NT2/D1 (cell line): ENCODE results near the gene WNK4.

ENCODE experiments used
- DNase-seq: peaks from one replicate; pipeline ENCODE4 v3.0.0-alpha.2; 2011; ENCODE audit warnings: low read depth, low spot score
- H3K27me3 ChIP-seq: 2 replicates; pipeline ENCODE4 v1.6.0; 2011; ENCODE audit warnings: mild to moderate bottlenecking; ENCODE audit not compliant: insufficient read length, insufficient read depth
- H3K36me3 ChIP-seq: 2 replicates; pipeline ENCODE4 v1.6.1; 2011; ENCODE audit warnings: mild to moderate bottlenecking, low read length, mixed read lengths; ENCODE audit not compliant: insufficient read depth, insufficient read length
- H3K4me1 ChIP-seq: 2 replicates; pipeline ENCODE4 v1.5.1; 2011; ENCODE audit not compliant: insufficient read depth, insufficient read length
- H3K4me3 ChIP-seq: 2 replicates; pipeline ENCODE4 v1.5.1; 2011; ENCODE audit warnings: low read depth; ENCODE audit not compliant: insufficient read length
- H3K9ac ChIP-seq: 2 replicates; pipeline ENCODE4 v1.6.0; 2011; ENCODE audit warnings: low read depth; ENCODE audit not compliant: insufficient read length
- H3K9me3 ChIP-seq: 2 replicates; pipeline ENCODE4 v1.5.1; 2011; ENCODE audit warnings: mild to moderate bottlenecking, low read length; ENCODE audit not compliant: insufficient read depth
- SUZ12 ChIP-seq: IDR thresholded peaks from 2 replicates; pipeline ENCODE4 v1.6.1; 2011; ENCODE audit not compliant: insufficient read length, insufficient read depth; ENCODE audit errors: extremely low read depth
- YY1 ChIP-seq: IDR thresholded peaks from 2 replicates; pipeline ENCODE4 v1.6.1; 2011; ENCODE audit not compliant: insufficient read length, insufficient read depth
- ZNF274 ChIP-seq: IDR thresholded peaks from 2 replicates; pipeline ENCODE4 v1.6.1; 2011; ENCODE audit warnings: mild to moderate bottlenecking, low read depth, low read length

WNK4 gene

DNA sequence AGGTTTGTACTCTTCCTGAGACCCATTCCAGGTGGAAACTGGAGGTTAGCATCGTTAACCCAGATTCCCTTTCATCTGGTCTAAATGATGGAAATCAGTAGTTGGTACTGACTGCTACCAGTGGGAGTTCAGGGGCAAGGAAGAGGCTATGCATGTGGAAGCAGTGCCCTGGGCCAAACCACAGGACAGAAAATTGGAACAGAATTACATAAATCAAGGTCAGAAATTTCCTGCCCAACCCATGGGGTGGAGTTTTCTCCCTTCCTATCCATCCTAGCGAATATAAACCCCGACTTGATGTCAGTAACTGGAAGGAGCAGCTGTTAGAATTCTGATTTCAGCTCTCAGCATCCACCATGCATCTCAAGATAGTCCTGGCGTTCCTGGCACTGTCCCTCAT lies 63.9 kb downstream of the WNK4 start, which contains the start of gene AOC2:
Gene AOC2, plus strand, starts transcription at position 310 of the 400 bp plus-strand sequence. Its CDS starts 47 bp downstream, at position 357.
- Histone ChIP-seq H3K4me3 (no peak within 1 kb of the TSS), H3K4me1 (no peaks in the 10 kb centered on the region), H3K27me3 (no peaks in the 10 kb centered on the region), H3K36me3 (peaks cover 65% of the 10 kb centered on the region), H3K9me3 (no peaks in the 10 kb centered on the region), H3K9ac (no peak within 1 kb of the TSS)
- no peak for DNase-seq
- TF ChIP-seq SUZ12 (no peak), YY1 (no peak), ZNF274 (no peak)

DNA sequence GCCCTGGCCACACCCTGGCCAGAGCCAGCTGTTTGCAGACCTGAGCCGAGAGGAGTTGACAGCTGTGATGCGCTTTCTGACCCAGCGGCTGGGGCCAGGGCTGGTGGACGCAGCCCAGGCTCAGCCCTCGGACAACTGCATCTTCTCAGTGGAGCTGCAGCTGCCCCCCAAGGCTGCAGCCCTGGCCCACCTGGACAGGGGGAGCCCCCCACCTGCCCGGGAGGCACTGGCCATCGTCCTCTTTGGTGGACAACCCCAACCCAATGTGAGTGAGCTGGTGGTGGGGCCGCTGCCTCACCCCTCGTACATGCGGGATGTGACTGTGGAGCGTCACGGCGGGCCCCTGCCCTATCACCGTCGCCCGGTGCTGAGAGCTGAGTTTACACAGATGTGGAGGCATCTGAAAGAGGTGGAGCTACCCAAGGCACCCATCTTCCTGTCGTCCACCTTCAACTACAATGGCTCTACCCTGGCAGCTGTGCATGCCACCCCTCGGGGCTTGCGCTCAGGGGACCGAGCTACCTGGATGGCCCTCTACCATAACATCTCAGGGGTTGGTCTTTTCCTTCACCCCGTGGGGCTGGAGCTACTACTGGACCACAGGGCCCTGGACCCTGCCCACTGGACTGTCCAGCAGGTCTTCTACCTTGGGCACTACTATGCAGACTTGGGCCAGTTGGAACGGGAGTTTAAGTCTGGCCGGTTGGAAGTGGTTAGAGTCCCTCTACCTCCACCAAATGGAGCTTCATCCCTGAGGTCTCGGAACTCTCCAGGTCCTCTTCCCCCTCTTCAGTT lies 64.5 kb downstream of the WNK4 start:
- H3K9ac ChIP-seq: no peak overlapping the region
- no peaks in the 10 kb centered on the region for H3K4me1 ChIP-seq
- H3K4me3 ChIP-seq: no peak overlapping the region
- peaks cover 60% of the 10 kb centered on the region for H3K36me3 ChIP-seq
- no peak for TF ChIP-seq SUZ12
- no peak for TF ChIP-seq ZNF274
- TF ChIP-seq YY1: no peak
- no peak for DNase-seq
- no peaks in the 10 kb centered on the region for H3K27me3 ChIP-seq
- H3K9me3 ChIP-seq: no peaks in the 10 kb centered on the region

DNA sequence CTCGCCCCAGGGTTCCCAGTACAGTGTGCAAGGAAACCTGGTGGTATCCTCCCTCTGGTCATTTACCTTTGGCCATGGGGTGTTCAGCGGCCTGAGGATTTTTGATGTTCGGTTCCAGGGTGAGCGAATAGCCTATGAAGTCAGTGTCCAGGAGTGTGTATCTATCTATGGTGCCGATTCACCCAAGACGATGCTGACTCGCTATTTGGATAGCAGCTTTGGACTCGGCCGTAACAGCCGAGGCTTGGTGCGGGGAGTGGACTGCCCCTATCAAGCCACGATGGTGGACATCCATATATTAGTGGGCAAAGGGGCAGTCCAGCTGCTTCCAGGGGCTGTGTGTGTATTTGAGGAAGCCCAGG lies 65.1 kb downstream of the WNK4 start:
- no peaks in the 10 kb centered on the region for H3K4me1 ChIP-seq
- H3K36me3 ChIP-seq: peaks cover 56% of the 10 kb centered on the region
- TF ChIP-seq ZNF274 (no peak), SUZ12 (no peak), YY1 (no peak)
- no peak overlapping the region for H3K4me3 ChIP-seq
- H3K27me3 ChIP-seq: no peaks in the 10 kb centered on the region
- DNase-seq: no peak
- H3K9me3 ChIP-seq: no peaks in the 10 kb centered on the region
- no peak overlapping the region for H3K9ac ChIP-seq

DNA sequence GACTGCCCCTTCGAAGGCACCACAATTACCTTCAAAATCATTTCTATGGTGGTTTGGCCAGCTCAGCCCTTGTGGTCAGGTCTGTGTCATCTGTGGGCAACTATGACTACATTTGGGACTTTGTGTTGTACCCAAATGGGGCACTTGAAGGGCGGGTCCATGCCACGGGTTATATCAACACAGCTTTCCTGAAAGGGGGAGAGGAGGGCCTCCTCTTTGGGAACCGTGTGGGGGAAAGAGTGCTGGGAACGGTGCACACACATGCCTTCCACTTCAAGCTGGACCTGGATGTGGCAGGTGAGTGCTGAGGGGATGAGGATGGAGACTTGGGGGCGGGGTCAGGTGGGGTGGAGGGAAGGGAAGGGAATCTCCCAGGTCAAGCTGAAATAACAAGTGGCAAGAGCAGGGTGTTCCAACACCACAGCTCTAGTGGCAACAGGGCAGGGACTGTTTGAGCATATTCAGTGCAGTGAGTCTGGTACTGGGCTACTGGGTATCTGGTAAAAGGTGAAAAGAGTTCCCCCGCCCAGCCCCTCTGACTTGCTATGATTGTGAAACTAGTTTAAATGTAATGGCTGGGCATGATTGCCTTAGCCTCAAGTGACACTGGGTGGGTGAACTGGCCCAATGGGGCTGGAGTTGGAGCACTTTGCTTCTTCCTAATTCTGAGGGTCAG lies 65.6 kb downstream of the WNK4 start:
- H3K4me1 ChIP-seq: no peaks in the 10 kb centered on the region
- TF ChIP-seq SUZ12 (no peak), YY1 (no peak), ZNF274 (no peak)
- H3K9ac ChIP-seq: no peak overlapping the region
- H3K36me3 ChIP-seq: peaks cover 53% of the 10 kb centered on the region
- H3K27me3 ChIP-seq: no peaks in the 10 kb centered on the region
- no peak for DNase-seq
- no peaks in the 10 kb centered on the region for H3K9me3 ChIP-seq
- no peak overlapping the region for H3K4me3 ChIP-seq
